ENCODE data around the gene PLOD3.
A peak's percentile ranks its signal among the peaks of the same experiment; 100 is the strongest.

PLOD3 gene

GRCh38 chr7:101162551-101163278 is 54.7 kb downstream of the PLOD3 start:
- no peak for TF ChIP-seq EZH2 (IDR thresholded peaks at IDR 0.05; ENCODE audit: borderline replicate concordance, low read depth, low read length, severe bottlenecking)
- no peak for TF ChIP-seq CTCF (IDR thresholded peaks at IDR 0.05; ENCODE audit: borderline replicate concordance, extremely low read depth, low read length, poor library complexity, severe bottlenecking)
- Histone ChIP-seq H3K27me3 (ENCODE audit: insufficient read depth, low read length, poor library complexity) (peaks cover 9% of the 10 kb centered on the region), H2AFZ (ENCODE audit: low read depth, low read length) (peak overlapping the region; percentile 91), H4K20me1 (ENCODE audit: insufficient read depth, low read length) (peaks cover 31% of the 10 kb centered on the region), H3K4me3 (ENCODE audit: low read depth in 1 of 2, low read length in 2 of 2) (peak overlapping the region; percentile 23 to 72; a peak in 3 of 4 replicates), H3K27ac (ENCODE audit: low read length) (peak overlapping the region; percentile 90), H3K9ac (ENCODE audit: low read depth, low read length) (peak overlapping the region; percentile 61), H3K79me2 (ENCODE audit: insufficient read depth, low read length) (peaks cover 3% of the 10 kb centered on the region), H3K9me3 (ENCODE audit: insufficient read depth, low read length, severe bottlenecking) (no peaks in the 10 kb centered on the region), H3K4me2 (ENCODE audit: insufficient read depth, low read length) (peak overlapping the region; percentile 78), H3K36me3 (ENCODE audit: insufficient read depth, low read length) (peaks cover 22% of the 10 kb centered on the region), H3K4me1 (ENCODE audit: insufficient read depth, low read length) (peaks cover 51% of the 10 kb centered on the region)
- ATAC-seq (ENCODE audit: insufficient read depth, low read depth) (peak; percentile 73), DNase-seq (peak; percentile 83)

GRCh38 chr7:101161692-101162471 is 55.5 kb downstream of the PLOD3 start:
- Histone ChIP-seq H3K27me3 (ENCODE audit: insufficient read depth, low read length, poor library complexity) (peaks cover 1% of the 10 kb centered on the region), H3K79me2 (ENCODE audit: insufficient read depth, low read length) (peaks cover 3% of the 10 kb centered on the region), H3K27ac (ENCODE audit: low read length) (peak overlapping the region; percentile 90; the same call in 1 of the 2 replicates), H2AFZ (ENCODE audit: low read depth, low read length) (no peak overlapping the region), H3K4me1 (ENCODE audit: insufficient read depth, low read length) (peaks cover 43% of the 10 kb centered on the region), H3K9me3 (ENCODE audit: insufficient read depth, low read length, severe bottlenecking) (no peaks in the 10 kb centered on the region), H3K36me3 (ENCODE audit: insufficient read depth, low read length) (peaks cover 28% of the 10 kb centered on the region), H3K4me3 (ENCODE audit: low read depth in 1 of 2, low read length in 2 of 2) (no peak overlapping the region; a peak in 1 of 4 replicates), H4K20me1 (ENCODE audit: insufficient read depth, low read length) (peaks cover 23% of the 10 kb centered on the region), H3K4me2 (ENCODE audit: insufficient read depth, low read length) (peak overlapping the region; percentile 78; the same call in 1 of the 2 replicates), H3K9ac (ENCODE audit: low read depth, low read length) (peak overlapping the region; percentile 61)
- DNase-seq (no peak), ATAC-seq (ENCODE audit: insufficient read depth, low read depth) (no peak)
- TF ChIP-seq CTCF (IDR thresholded peaks at IDR 0.05; ENCODE audit: borderline replicate concordance, extremely low read depth, low read length, poor library complexity, severe bottlenecking): no peak
- no peak for TF ChIP-seq EZH2 (IDR thresholded peaks at IDR 0.05; ENCODE audit: borderline replicate concordance, low read depth, low read length, severe bottlenecking)

- Histone ChIP-seq H3K27ac (ENCODE audit: low read length) (no peak overlapping the region), H3K9me3 (ENCODE audit: insufficient read depth, low read length, severe bottlenecking) (no peaks in the 10 kb centered on the region), H2AFZ (ENCODE audit: low read depth, low read length) (no peak overlapping the region), H3K36me3 (ENCODE audit: insufficient read depth, low read length) (peaks cover 32% of the 10 kb centered on the region), H3K79me2 (ENCODE audit: insufficient read depth, low read length) (peaks cover 3% of the 10 kb centered on the region), H3K4me2 (ENCODE audit: insufficient read depth, low read length) (no peak overlapping the region), H3K4me3 (ENCODE audit: low read depth in 1 of 2, low read length in 2 of 2) (no peak overlapping the region), H3K4me1 (ENCODE audit: insufficient read depth, low read length) (peaks cover 37% of the 10 kb centered on the region), H4K20me1 (ENCODE audit: insufficient read depth, low read length) (peaks cover 17% of the 10 kb centered on the region), H3K9ac (ENCODE audit: low read depth, low read length) (no peak overlapping the region), H3K27me3 (ENCODE audit: insufficient read depth, low read length, poor library complexity) (no peaks in the 10 kb centered on the region)
- TF ChIP-seq EZH2 (IDR thresholded peaks at IDR 0.05; ENCODE audit: borderline replicate concordance, low read depth, low read length, severe bottlenecking) (no peak), CTCF (IDR thresholded peaks at IDR 0.05; ENCODE audit: borderline replicate concordance, extremely low read depth, low read length, poor library complexity, severe bottlenecking) (no peak)
- DNase-seq (no peak), ATAC-seq (ENCODE audit: insufficient read depth, low read depth) (no peak)
These were observed 56.5 kb downstream of the PLOD3 start for GRCh38 chr7:101160910-101161309.
